NB4 (cell line): Measurements from ENCODE around the gene DENND1B.

Experiments
- CTCF ChIP-seq: IDR thresholded peaks from one replicate; pipeline ENCODE4 v1.5.1; 2012; ENCODE audit warnings: low read depth, low read length
- MAX ChIP-seq: IDR thresholded peaks from 2 replicates; pipeline ENCODE4 v1.6.1; 2011; ENCODE audit warnings: low read depth, low read length
- POLR2A ChIP-seq: IDR thresholded peaks from 2 replicates; pipeline ENCODE4 v1.6.1; 2011; ENCODE audit warnings: mild to moderate bottlenecking; ENCODE audit not compliant: insufficient read length; ENCODE audit errors: extremely low read depth

DNA sequence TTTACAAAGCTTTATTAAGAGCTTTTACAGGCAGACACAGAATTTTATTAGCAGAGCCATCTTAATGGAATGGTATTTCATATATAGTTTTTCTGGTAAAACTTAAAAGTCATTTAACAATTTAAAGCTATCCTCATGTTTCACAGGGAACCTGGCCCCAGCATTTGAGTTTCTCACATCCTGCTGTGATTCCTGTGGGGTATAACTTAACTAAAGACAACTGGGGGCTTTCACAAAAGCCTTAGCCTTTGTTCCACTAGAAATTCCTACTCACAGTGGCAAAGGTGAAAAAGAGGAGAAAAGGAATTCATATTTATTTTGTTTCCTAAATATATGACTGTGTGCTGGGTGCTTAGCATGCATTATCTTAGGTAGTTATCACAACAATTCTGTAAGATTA lies 233.9 kb downstream of the DENND1B start:
- no peak for TF ChIP-seq POLR2A
- TF ChIP-seq CTCF: no peak
- no peak for TF ChIP-seq MAX
